Activated CD4-positive, alpha-beta memory T cell treated with anti-CD3 and anti-CD28 coated beads, Interleukin-2, amount 10 ng/mL, durations not matched to agents 7 days and 5 days (primary cell): ENCODE measurements around the gene PDE3B. TPM values are rescaled to one million over a fixed set of nuclear protein-coding genes. Genes with fewer than 3 reads are reported as not detected.
"Not testable (repeated sequence)": the region's sequence is repeated elsewhere in the genome, so short reads cannot be mapped to it uniquely, and the experiment has no call there.

ENCODE experiments used
- CTCF ChIA-PET: fragments of 350-600 bp; sonication (Branson Sonifier 250); formaldehyde crosslinking; loops from one replicate; lab custom pipeline; 2021; ENCODE audit warnings: antibody characterized with exemption, inconsistent platforms; lab: Charles Lee
- POLR2A ChIA-PET: fragments of 350-600 bp; sonication (Branson Sonifier 250); formaldehyde crosslinking; loops from one replicate; lab custom pipeline; 2021; ENCODE audit warnings: antibody characterized with exemption; lab: Charles Lee
- DNase-seq: peaks from one replicate; pipeline ENCODE4 v3.0.0-alpha.2; 2020
- H3K27ac Mint-ChIP-seq: one replicate; pipeline ENCODE4 v1.8.0; 2021; ENCODE audit warnings: mild to moderate bottlenecking, mixed read lengths
- H3K27me3 Mint-ChIP-seq: one replicate; pipeline ENCODE4 v1.8.0; 2021; ENCODE audit warnings: mixed read lengths
- H3K36me3 Mint-ChIP-seq: one replicate; pipeline ENCODE4 v1.8.0; 2021; ENCODE audit warnings: low read depth, mixed read lengths
- H3K4me1 Mint-ChIP-seq: one replicate; pipeline ENCODE4 v1.8.0; 2021; ENCODE audit warnings: mixed read lengths
- H3K4me3 Mint-ChIP-seq: one replicate; pipeline ENCODE4 v1.8.0; 2021; ENCODE audit warnings: mild to moderate bottlenecking, mixed read lengths
- H3K9me3 Mint-ChIP-seq: one replicate; pipeline ENCODE4 v1.8.0; 2021; ENCODE audit warnings: mixed read lengths
- total RNA-seq, 2 experiments: library from RNA; stranded (reverse); gene quantifications; one replicate each; pipeline ENCODE4 v1.2.3, GENCODE V29; 2021

The PDE3B gene
- total RNA-seq, 2 experiments from 2014 or later, result 73.9 to 74.9 TPM

DNA sequence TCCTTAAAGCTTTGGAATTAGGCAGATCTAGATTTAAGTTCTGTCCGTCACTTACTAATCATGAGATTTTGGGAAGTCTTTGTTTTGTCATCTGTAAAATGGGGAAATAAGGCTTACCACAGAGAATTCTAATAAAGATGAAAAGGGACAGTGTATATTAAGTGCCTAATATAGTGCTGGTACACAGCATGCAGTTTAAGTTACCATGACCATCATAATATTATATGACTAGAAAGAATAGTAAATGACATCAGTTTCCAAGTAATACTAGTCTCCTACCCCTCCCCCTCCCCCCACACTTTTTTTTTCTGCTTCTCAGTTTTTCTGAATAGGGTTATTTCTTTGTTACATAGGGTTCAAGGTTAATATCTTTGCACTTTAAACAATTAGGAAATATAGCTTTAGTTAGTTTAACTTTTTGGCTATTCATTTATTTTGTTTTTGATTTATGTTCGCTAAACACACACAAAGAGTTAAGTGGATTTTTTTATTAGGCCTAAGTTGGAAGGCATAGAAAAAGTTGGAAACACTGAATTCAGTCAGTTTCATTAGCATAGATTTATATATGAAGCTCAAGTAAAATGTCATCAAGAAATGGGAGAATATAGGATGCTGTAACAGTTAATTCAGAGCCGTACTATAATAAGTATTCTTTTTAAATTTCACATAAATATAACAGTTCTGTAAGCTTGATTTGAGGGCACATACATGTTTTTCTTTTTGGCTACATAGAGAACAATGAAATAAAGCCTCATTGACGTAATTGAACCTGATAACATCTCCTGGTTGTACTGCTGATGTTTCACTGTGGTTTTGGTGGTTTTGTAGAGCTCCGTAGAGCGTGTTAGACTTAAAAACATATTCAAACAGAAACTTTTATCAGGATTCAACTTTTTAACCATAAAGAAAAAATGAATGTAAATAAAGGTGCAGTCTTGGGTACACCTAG lies 121.2 kb downstream of the PDE3B start:
- Mint-ChIP-seq H3K36me3 (peaks cover 8% of the 10 kb centered on the region), H3K4me1 (peaks cover 34% of the 10 kb centered on the region), H3K4me3 (peak overlapping the region; percentile 52), H3K27me3 (no peaks in the 10 kb centered on the region), H3K9me3 (no peaks in the 10 kb centered on the region), H3K27ac (no peak overlapping the region)
- ChIA-PET CTCF (interaction anchor here (0.6 to 4.5 kb wide), 8 partner anchors 25 to 264 kb away, joined by 3 to 28 read pairs (median 6); partner anchors contain the start of gene PDE3B), POLR2A (interaction anchor here (0.7 to 8.6 kb wide), 25 partner anchors 9 to 1302 kb away, joined by 3 to 111 read pairs (median 4); partner anchors contain the start of genes BTBD10, COPB1, CYP2R1 and PDE3B)
- peak; percentile 47 for DNase-seq

- Mint-ChIP-seq H3K27ac (peak overlapping the region; percentile 23), H3K4me1 (peaks cover 47% of the 10 kb centered on the region), H3K27me3 (no peaks in the 10 kb centered on the region), H3K4me3 (no peak overlapping the region), H3K9me3 (no peaks in the 10 kb centered on the region), H3K36me3 (peaks cover 14% of the 10 kb centered on the region)
- CTCF ChIA-PET, result interaction anchor here (0.6 to 4.5 kb wide), 5 partner anchors 122 to 447 kb away, joined by 3 to 28 read pairs (median 7); partner anchors contain the start of gene PDE3B
- POLR2A ChIA-PET, result interaction anchor here (2.2 to 8.6 kb wide), 6 partner anchors 8 to 247 kb away, joined by 9 to 111 read pairs (median 46); partner anchors contain the start of genes CYP2R1, PDE3B and PSMA1
- no peak for DNase-seq
These were observed 123.0 kb downstream of the PDE3B start for GRCh38 chr11:14766585-14766984.

DNA sequence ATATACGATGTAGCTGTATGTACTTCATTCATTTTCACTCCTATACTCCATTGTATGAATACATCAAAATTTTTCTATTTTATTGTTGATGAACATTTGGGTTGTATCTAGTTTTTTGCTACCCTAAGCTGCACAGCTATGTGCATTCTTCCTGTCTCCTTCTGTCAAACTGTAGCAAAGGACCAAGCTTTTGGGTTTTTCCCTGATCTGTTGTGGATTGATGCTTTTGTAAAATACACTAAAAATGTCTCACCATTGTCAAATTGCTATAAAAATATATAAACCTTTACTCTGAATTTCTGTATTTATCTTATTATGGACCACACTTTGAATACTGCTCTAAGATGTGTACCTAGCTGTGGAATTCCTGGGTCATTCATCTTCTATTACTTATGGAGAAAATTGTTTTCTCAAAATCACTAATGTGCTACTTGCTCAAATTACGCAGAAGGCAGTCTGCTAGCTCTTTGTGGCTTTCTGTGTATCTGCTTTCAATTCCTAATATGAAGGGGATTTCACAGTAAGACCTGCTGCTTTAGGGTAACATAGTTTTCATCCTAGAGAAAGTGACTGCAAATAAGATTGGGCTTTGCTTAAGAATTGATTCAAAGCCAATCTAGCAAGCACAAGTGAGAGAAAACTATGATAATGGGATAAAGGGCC lies 125.1 kb downstream of the PDE3B start:
- Mint-ChIP-seq H3K4me3 (peak overlapping the region; percentile 1), H3K27ac (peak overlapping the region; percentile 50), H3K9me3 (no peaks in the 10 kb centered on the region), H3K36me3 (peaks cover 20% of the 10 kb centered on the region), H3K4me1 (peaks cover 49% of the 10 kb centered on the region), H3K27me3 (no peaks in the 10 kb centered on the region)
- ChIA-PET CTCF (interaction anchor here (0.6 to 4.5 kb wide), 6 partner anchors 123 to 265 kb away, joined by 3 to 22 read pairs (median 6); partner anchors contain the start of gene PDE3B), POLR2A (interaction anchor here (1.0 to 8.6 kb wide), 6 partner anchors 123 to 268 kb away, joined by 4 to 111 read pairs (median 36); partner anchors contain the start of genes COPB1, CYP2R1, PDE3B and PSMA1)
- DNase-seq, result no peak

DNA sequence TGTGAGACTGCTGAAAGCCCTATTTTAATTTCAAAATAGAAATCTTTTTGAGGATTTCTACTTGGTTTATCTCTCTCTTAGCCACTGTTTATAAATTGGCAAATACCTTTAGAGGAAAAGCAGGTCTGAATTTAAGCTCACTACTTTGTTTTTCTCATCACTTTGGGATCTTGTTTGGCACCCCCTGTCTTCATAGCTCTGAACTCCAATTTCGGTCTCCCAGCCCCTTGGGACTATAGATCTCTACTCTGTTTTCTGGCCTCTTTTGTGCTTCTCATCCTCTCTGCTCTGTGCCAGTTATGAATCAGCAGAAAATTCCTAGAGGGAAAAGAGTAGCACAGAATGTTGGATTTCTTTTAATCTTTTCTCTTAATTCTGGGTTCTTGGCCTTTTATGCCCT lies 130.2 kb downstream of the PDE3B start:
- H3K27ac Mint-ChIP-seq, result no peak overlapping the region

DNA sequence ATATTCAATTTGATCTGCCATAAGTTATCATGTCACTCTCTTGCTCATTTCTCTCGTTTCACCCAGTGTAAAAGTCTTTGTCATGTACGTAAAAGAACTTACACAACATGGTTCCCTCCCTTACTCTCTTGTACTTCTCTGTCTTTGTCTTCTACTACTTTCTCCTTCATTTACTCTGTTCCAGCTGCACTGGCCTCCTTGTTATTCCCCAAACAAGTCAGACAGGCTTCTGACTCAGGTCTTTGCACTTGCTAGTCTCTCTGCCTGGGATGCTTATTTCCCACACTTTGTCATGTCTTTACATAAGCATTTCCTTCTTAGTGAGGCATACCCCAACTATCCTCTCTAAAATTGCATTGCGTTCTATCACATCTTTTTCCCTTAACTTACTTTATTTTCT lies 131.1 kb downstream of the PDE3B start:
- peaks cover 47% of the 10 kb centered on the region for H3K4me1 Mint-ChIP-seq
- peaks cover 62% of the 10 kb centered on the region for H3K36me3 Mint-ChIP-seq
- no peak overlapping the region for H3K27ac Mint-ChIP-seq
- ChIA-PET POLR2A (interaction anchor here (2.0 kb wide), 1 partner anchor 9 kb away, joined by 9 read pairs; no protein-coding TSS in a partner anchor), CTCF (interaction anchor here (1.3 to 2.4 kb wide), 2 partner anchors 133 to 240 kb away, joined by 3 to 13 read pairs; no protein-coding TSS in a partner anchor)
- H3K9me3 Mint-ChIP-seq, result peaks cover 22% of the 10 kb centered on the region
- DNase-seq, result no peak
- no peaks in the 10 kb centered on the region for H3K27me3 Mint-ChIP-seq
- no peak overlapping the region for H3K4me3 Mint-ChIP-seq

More for the DNA sequence above, 130.2 kb downstream of the PDE3B start:
- no peak for DNase-seq
- Mint-ChIP-seq H3K27me3 (no peaks in the 10 kb centered on the region), H3K4me3 (no peak overlapping the region), H3K9me3 (peaks cover 15% of the 10 kb centered on the region), H3K4me1 (peaks cover 45% of the 10 kb centered on the region), H3K36me3 (peaks cover 55% of the 10 kb centered on the region)
- ChIA-PET POLR2A (interaction anchor here (0.7 to 2.0 kb wide), 3 partner anchors 8 to 195 kb away, joined by 3 to 9 read pairs (median 4); partner anchors contain the start of gene PDE3B), CTCF (interaction anchor here (0.7 to 2.4 kb wide), 3 partner anchors 25 to 239 kb away, joined by 3 to 13 read pairs (median 5); no protein-coding TSS in a partner anchor)

DNA sequence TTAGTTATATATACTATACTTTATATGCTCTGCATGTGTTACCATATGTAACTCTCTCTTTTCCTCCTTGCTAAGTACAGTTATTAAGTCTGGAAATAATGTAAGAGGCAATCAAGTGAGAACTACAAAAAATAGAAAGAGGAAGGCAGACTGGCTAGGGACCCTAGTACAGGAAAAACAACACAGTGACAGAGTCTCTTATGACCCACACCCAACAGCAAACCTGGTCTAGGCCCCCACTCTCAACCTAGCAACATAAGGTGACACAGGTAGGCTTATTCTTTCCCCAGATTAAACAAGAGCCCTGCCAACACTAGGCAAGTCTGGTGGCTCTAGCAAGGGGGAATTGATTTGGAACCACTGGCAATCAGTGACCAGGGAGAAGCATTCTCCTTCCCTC lies 132.3 kb downstream of the PDE3B start:
- no peak overlapping the region for H3K27ac Mint-ChIP-seq
- no peak for DNase-seq
- H3K9me3 Mint-ChIP-seq, result peaks cover 30% of the 10 kb centered on the region
- peaks cover 48% of the 10 kb centered on the region for H3K4me1 Mint-ChIP-seq
- ChIA-PET POLR2A (no interaction called here), CTCF (no interaction called here)
- H3K27me3 Mint-ChIP-seq, result no peaks in the 10 kb centered on the region
- H3K36me3 Mint-ChIP-seq, result peaks cover 65% of the 10 kb centered on the region
- no peak overlapping the region for H3K4me3 Mint-ChIP-seq

- POLR2A ChIA-PET, result interaction anchor here (1.3 kb wide), 1 partner anchor 134 kb away, joined by 4 read pairs; no protein-coding TSS in a partner anchor
- not testable (repeated sequence) for H3K27me3 Mint-ChIP-seq, DNase-seq, H3K4me3 Mint-ChIP-seq
- peaks cover 43% of the 10 kb centered on the region for H3K9me3 Mint-ChIP-seq
- peak overlapping the region; percentile 29 for H3K27ac Mint-ChIP-seq
- peaks cover 54% of the 10 kb centered on the region for H3K4me1 Mint-ChIP-seq
- CTCF ChIA-PET, result interaction anchor here (0.8 kb wide), 1 partner anchor 228 kb away, joined by 3 read pairs; no protein-coding TSS in a partner anchor
- H3K36me3 Mint-ChIP-seq, result peaks cover 86% of the 10 kb centered on the region
These were observed 134.9 kb downstream of the PDE3B start for GRCh38 chr11:14778460-14778859.

GRCh38 chr11:14783788-14784187 lies 140.2 kb downstream of the PDE3B start:
- CTCF ChIA-PET, result no interaction called here
- no peaks in the 10 kb centered on the region for H3K27me3 Mint-ChIP-seq
- no peak overlapping the region for H3K27ac Mint-ChIP-seq
- peaks cover 50% of the 10 kb centered on the region for H3K36me3 Mint-ChIP-seq
- no peak for DNase-seq
- H3K9me3 Mint-ChIP-seq, result peaks cover 28% of the 10 kb centered on the region
- H3K4me1 Mint-ChIP-seq, result peaks cover 44% of the 10 kb centered on the region
- POLR2A ChIA-PET, result no interaction called here
- no peak overlapping the region for H3K4me3 Mint-ChIP-seq

GRCh38 chr11:14784230-14784629 lies 140.6 kb downstream of the PDE3B start:
- peaks cover 25% of the 10 kb centered on the region for H3K9me3 Mint-ChIP-seq
- H3K4me3 Mint-ChIP-seq, result no peak overlapping the region
- no peaks in the 10 kb centered on the region for H3K27me3 Mint-ChIP-seq
- H3K27ac Mint-ChIP-seq, result no peak overlapping the region
- H3K36me3 Mint-ChIP-seq, result peaks cover 48% of the 10 kb centered on the region
- peaks cover 40% of the 10 kb centered on the region for H3K4me1 Mint-ChIP-seq
- DNase-seq, result no peak
- POLR2A ChIA-PET, result no interaction called here
- CTCF ChIA-PET, result no interaction called here

DNA sequence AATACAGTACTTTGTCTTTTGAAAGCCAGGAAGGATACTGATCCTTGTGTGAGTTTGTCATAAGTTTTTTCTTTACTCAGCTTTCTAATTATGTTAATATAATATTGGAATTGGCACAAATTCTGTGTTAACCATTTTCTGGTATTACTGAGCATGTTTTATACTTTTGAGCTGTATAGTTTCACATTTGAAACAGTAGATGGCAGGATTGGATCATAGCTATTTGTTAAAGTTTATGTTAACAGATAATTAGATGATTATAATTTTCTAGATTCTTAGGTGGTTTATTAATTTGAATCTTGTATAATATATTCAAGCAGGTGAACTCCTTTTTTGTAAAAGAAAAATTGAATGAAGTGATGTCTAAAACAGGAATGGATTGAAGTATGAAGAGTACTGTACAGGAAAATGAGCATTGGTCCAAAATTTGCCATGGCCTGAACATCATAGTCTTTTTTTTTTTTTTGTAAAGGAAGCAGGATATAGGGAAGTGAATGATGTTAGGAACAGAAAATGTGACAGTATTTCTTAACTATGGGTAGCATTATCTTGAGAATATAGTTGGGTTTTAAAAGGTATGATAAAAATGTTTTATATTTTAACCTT lies 146.4 kb downstream of the PDE3B start:
- no peak overlapping the region for H3K27ac Mint-ChIP-seq
- no peaks in the 10 kb centered on the region for H3K27me3 Mint-ChIP-seq
- ChIA-PET CTCF (interaction anchor here (0.8 to 3.4 kb wide), 16 partner anchors 12 to 540 kb away, joined by 3 to 89 read pairs (median 6); partner anchors contain the start of gene CYP2R1), POLR2A (interaction anchor here (1.3 to 2.2 kb wide), 3 partner anchors 25 to 118 kb away, joined by 4 to 10 read pairs (median 7); partner anchors contain the start of gene CYP2R1)
- no peak overlapping the region for H3K4me3 Mint-ChIP-seq
- no peak for DNase-seq
- H3K9me3 Mint-ChIP-seq, result no peaks in the 10 kb centered on the region
- H3K4me1 Mint-ChIP-seq, result peaks cover 2% of the 10 kb centered on the region
- H3K36me3 Mint-ChIP-seq, result peaks cover 28% of the 10 kb centered on the region

DNA sequence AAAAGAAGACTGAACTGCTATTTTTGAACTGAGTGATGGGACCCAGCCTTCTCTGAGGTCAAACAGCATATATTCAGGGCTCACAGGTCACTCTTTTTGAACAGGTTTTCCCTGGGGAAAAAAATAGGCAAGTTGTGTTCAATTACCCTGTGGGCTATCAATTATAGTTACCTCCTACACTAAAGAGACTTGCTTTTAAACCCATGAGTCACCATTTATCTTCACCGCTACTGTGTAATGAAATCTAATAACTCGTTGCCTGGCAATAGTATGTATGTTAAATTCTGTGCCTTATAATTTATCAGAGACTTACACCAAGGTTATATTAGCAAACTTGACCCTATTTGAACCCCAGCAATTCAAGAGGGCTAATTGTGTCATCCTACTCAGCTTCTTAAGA lies 149.9 kb downstream of the PDE3B start:
- no peak overlapping the region for H3K4me3 Mint-ChIP-seq
- peaks cover 59% of the 10 kb centered on the region for H3K36me3 Mint-ChIP-seq
- H3K27me3 Mint-ChIP-seq, result no peaks in the 10 kb centered on the region
- no peak for DNase-seq
- POLR2A ChIA-PET, result no interaction called here
- H3K9me3 Mint-ChIP-seq, result peaks cover 8% of the 10 kb centered on the region
- peaks cover 18% of the 10 kb centered on the region for H3K4me1 Mint-ChIP-seq
- CTCF ChIA-PET, result interaction anchor here (0.7 to 2.4 kb wide), 2 partner anchors 114 to 282 kb away, joined by 3 to 18 read pairs; no protein-coding TSS in a partner anchor
- H3K27ac Mint-ChIP-seq, result no peak overlapping the region

GRCh38 chr11:14796028-14796427 lies 152.4 kb downstream of the PDE3B start:
- DNase-seq, POLR2A ChIA-PET, H3K27me3 Mint-ChIP-seq, H3K27ac Mint-ChIP-seq, H3K4me3 Mint-ChIP-seq, CTCF ChIA-PET: not testable (repeated sequence)
- H3K9me3 Mint-ChIP-seq, result peaks cover 14% of the 10 kb centered on the region
- peaks cover 74% of the 10 kb centered on the region for H3K36me3 Mint-ChIP-seq
- peaks cover 20% of the 10 kb centered on the region for H3K4me1 Mint-ChIP-seq
